H9 (cell line): ENCODE data around the gene AMTN. TPM values are rescaled to one million over a fixed set of nuclear protein-coding genes. Genes with fewer than 3 reads are reported as not detected.

ENCODE experiments used
- DNase-seq: peaks from one replicate; pipeline ENCODE4 v3.0.0-alpha.2; 2017
- H2AFZ ChIP-seq: one replicate; pipeline ENCODE4 v1.6.1; 2013; ENCODE audit warnings: mild to moderate bottlenecking, low read length, control low read depth, moderate library complexity
- H2AK5ac ChIP-seq: 2 replicates; pipeline ENCODE4 v1.6.1; 2013; ENCODE audit warnings: low read length, control low read depth, mixed read lengths; ENCODE audit not compliant: insufficient read length
- H2BK120ac ChIP-seq: one replicate; pipeline ENCODE4 v1.6.1; 2013; ENCODE audit warnings: low read depth, mild to moderate bottlenecking, low read length, control low read depth, inconsistent platforms; ENCODE audit not compliant: poor library complexity, severe bottlenecking
- H2BK12ac ChIP-seq: 2 replicates; pipeline ENCODE4 v1.6.1; 2013; ENCODE audit warnings: low read length, control low read depth, mixed read lengths, low read depth; ENCODE audit not compliant: insufficient read length
- H2BK15ac ChIP-seq: 2 replicates; pipeline ENCODE4 v1.6.1; 2013; ENCODE audit warnings: low read depth, low read length, control low read depth
- H2BK20ac ChIP-seq: one replicate; pipeline ENCODE4 v1.6.1; 2013; ENCODE audit warnings: low read depth, mild to moderate bottlenecking, low read length, control low read depth, inconsistent platforms; ENCODE audit not compliant: poor library complexity, severe bottlenecking
- H2BK5ac ChIP-seq: 2 replicates; pipeline ENCODE4 v1.6.1; 2013; ENCODE audit warnings: low read length, control low read depth, mixed read lengths; ENCODE audit not compliant: insufficient read length
- H3K14ac ChIP-seq: 2 replicates; pipeline ENCODE4 v1.6.1; 2013; ENCODE audit warnings: low read length, control low read depth; ENCODE audit not compliant: insufficient read depth
- H3K18ac ChIP-seq: 2 replicates; pipeline ENCODE4 v1.6.1; 2013; ENCODE audit warnings: low read depth, mild to moderate bottlenecking, mixed read lengths, low read length, control low read depth; ENCODE audit not compliant: insufficient read length
- H3K23ac ChIP-seq: 2 replicates; pipeline ENCODE4 v1.6.1; 2013; ENCODE audit warnings: low read length, control low read depth, mixed read lengths, low read depth; ENCODE audit not compliant: insufficient read length
- H3K23me2 ChIP-seq: 2 replicates; pipeline ENCODE4 v1.6.1; 2013; ENCODE audit warnings: low read depth, mild to moderate bottlenecking, mixed read lengths, low read length, control low read depth; ENCODE audit not compliant: insufficient read length, poor library complexity, severe bottlenecking
- H3K27ac ChIP-seq: 2 replicates; pipeline ENCODE4 v1.5.1; 2013; ENCODE audit warnings: low read length, control low read depth, mixed read lengths, low read depth; ENCODE audit not compliant: insufficient read length
- H3K27me3 ChIP-seq: 2 replicates; pipeline ENCODE4 v1.6.1; 2013; ENCODE audit warnings: low read length, control low read depth, inconsistent platforms; ENCODE audit not compliant: insufficient read depth
- H3K4ac ChIP-seq: 2 replicates; pipeline ENCODE4 v1.6.1; 2013; ENCODE audit warnings: low read depth, mild to moderate bottlenecking, control low read depth, inconsistent platforms, low read length, moderate library complexity
- H3K4me1 ChIP-seq: 2 replicates; pipeline ENCODE4 v1.6.1; 2013; ENCODE audit warnings: low read length, control low read depth, inconsistent platforms; ENCODE audit not compliant: insufficient read depth
- H3K4me2 ChIP-seq: 2 replicates; pipeline ENCODE4 v1.6.1; 2013; ENCODE audit warnings: low read length, control low read depth, mixed read lengths; ENCODE audit not compliant: insufficient read length, insufficient read depth
- H3K56ac ChIP-seq: 2 replicates; pipeline ENCODE4 v1.6.1; 2013; ENCODE audit warnings: low read depth, mild to moderate bottlenecking, mixed read lengths, low read length, control low read depth; ENCODE audit not compliant: insufficient read length
- H3K79me1 ChIP-seq: 2 replicates; pipeline ENCODE4 v1.6.1; 2013; ENCODE audit warnings: low read depth, mild to moderate bottlenecking, moderate library complexity, low read length, control low read depth, inconsistent platforms; ENCODE audit not compliant: insufficient read depth, poor library complexity, severe bottlenecking
- H3K79me2 ChIP-seq: 2 replicates; pipeline ENCODE4 v1.6.1; 2013; ENCODE audit warnings: low read length, control low read depth, inconsistent platforms; ENCODE audit not compliant: insufficient read depth
- H3K9ac ChIP-seq: 2 replicates; pipeline ENCODE4 v1.6.1; 2013; ENCODE audit warnings: low read length, control low read depth, mixed read lengths; ENCODE audit not compliant: insufficient read length; ENCODE audit errors: extremely low read depth
- H3K9me3 ChIP-seq: one replicate; pipeline ENCODE4 v1.6.1; 2013; ENCODE audit warnings: low read depth, low read length, inconsistent platforms; ENCODE audit not compliant: control insufficient read depth
- H3T11ph ChIP-seq: one replicate; pipeline ENCODE4 v1.6.1; 2013; ENCODE audit warnings: mild to moderate bottlenecking, low read length, control low read depth, inconsistent platforms
- H4K20me1 ChIP-seq: one replicate; pipeline ENCODE4 v1.6.1; 2013; ENCODE audit not compliant: control insufficient read depth, insufficient read length, insufficient read depth
- H4K5ac ChIP-seq: 2 replicates; pipeline ENCODE4 v1.6.1; 2013; ENCODE audit warnings: low read depth, mild to moderate bottlenecking, mixed read lengths, low read length, control low read depth; ENCODE audit not compliant: insufficient read length
- H4K8ac ChIP-seq: replicated peaks from 2 replicates; pipeline ENCODE4 v1.6.1; 2013; ENCODE audit warnings: low read length, control low read depth, mixed read lengths, low read depth; ENCODE audit not compliant: insufficient read length
- H4K91ac ChIP-seq: 2 replicates; pipeline ENCODE4 v1.6.1; 2013; ENCODE audit warnings: low read depth, mild to moderate bottlenecking, moderate library complexity, mixed read lengths, low read length, control low read depth; ENCODE audit not compliant: insufficient read length
- H3K27ac Mint-ChIP-seq, 3 experiments: 2 replicates in 2 of 3; 3 replicates in 1 of 3; pipeline ENCODE4 v1.8.0; 2020 to 2021; ENCODE audit warnings: mixed read lengths in 3 of 3, mild to moderate bottlenecking in 1 of 3, moderate library complexity in 1 of 3
- H3K27me3 Mint-ChIP-seq: 2 replicates; pipeline ENCODE4 v1.8.0; 2021; ENCODE audit warnings: low read depth, mild to moderate bottlenecking, moderate library complexity, mixed read lengths
- H3K36me3 Mint-ChIP-seq, 3 experiments: 2 replicates in 2 of 3; 3 replicates in 1 of 3; pipeline ENCODE4 v1.8.0; 2020 to 2021; ENCODE audit warnings: low read depth in 3 of 3, mixed read lengths in 3 of 3; ENCODE audit not compliant: insufficient read depth in 1 of 3
- H3K4me1 Mint-ChIP-seq, 2 experiments: 2 replicates each; pipeline ENCODE4 v1.8.0; 2020; ENCODE audit warnings: mixed read lengths in 2 of 2
- H3K4me3 Mint-ChIP-seq, 2 experiments: 2 replicates in 1 of 2; 3 replicates in 1 of 2; pipeline ENCODE4 v1.8.0; 2020 to 2021; ENCODE audit warnings: mild to moderate bottlenecking in 2 of 2, mixed read lengths in 2 of 2, moderate library complexity in 1 of 2
- H3K9me3 Mint-ChIP-seq, 2 experiments: 2 replicates in 1 of 2; 3 replicates in 1 of 2; pipeline ENCODE4 v1.8.0; 2020; ENCODE audit warnings: mild to moderate bottlenecking in 2 of 2, mixed read lengths in 2 of 2, moderate library complexity in 1 of 2
- WGBS: extraction: QIAGEN DNeasy Blood & Tissue Kit; methylation state at CpG from one replicate; pipeline ENCODE4 v1.1.7; 2013; ENCODE audit warnings: missing lambda C conversion rate, low lambda C conversion rate, mixed read lengths; ENCODE audit not compliant: insufficient read length; ENCODE audit errors: extremely low coverage; 5-methylcytosine and 5-hydroxymethylcytosine counted together
- total RNA-seq: library from RNA; stranded (reverse); gene quantifications from 2 replicates; pipeline ENCODE4 v1.2.1, GENCODE V29; 2021
- TF ChIP-seq, protein P1 (sequence below): fragments of 200-600 bp; sonication (generic); conservative IDR thresholded peaks from 3 replicates; pipeline ENCODE4 v1.8.0; 2021; ENCODE audit warnings: antibody characterized with exemption, mild to moderate bottlenecking

AMTN gene
- total RNA-seq, 1 experiment from 2014 or later = not detected

DNA sequence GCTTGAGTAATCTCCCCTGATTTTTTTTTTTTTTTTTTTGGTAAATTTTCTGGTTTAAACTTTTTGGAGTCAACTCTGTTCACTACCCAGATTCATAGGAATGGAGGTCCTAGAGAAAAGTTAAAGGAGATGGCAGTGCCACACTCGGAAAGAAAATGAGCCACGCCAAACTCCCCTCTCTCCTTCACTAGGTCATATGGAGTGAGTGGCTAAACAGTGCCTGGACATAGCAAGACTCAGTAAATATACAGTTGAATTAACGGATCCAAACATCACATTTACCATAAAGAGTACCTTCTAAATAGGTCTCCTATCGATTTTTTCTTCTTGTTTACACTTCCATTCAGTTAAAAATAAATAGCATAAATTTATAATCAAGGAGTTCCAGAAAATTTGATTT lies 13.6 kb upstream of the AMTN start:
- Histone ChIP-seq H3K23ac (no peak overlapping the region), H4K8ac (no peak overlapping the region), H4K91ac (no peak overlapping the region), H4K20me1 (no peaks in the 10 kb centered on the region), H2BK20ac (no peak overlapping the region), H3T11ph (no peak overlapping the region), H2AFZ (no peak overlapping the region), H3K14ac (no peak overlapping the region), H2BK15ac (no peak overlapping the region), H3K27me3 (no peaks in the 10 kb centered on the region), H2BK12ac (no peak overlapping the region), H3K18ac (no peak overlapping the region), H2BK120ac (no peak overlapping the region), H3K56ac (no peak overlapping the region), H2BK5ac (no peak overlapping the region), H2AK5ac (no peak overlapping the region), H3K9me3 (no peaks in the 10 kb centered on the region), H3K9ac (no peak overlapping the region), H3K4me1 (no peaks in the 10 kb centered on the region), H3K4me2 (no peak overlapping the region), H3K23me2 (no peaks in the 10 kb centered on the region), H3K79me1 (no peaks in the 10 kb centered on the region), H3K4ac (no peak overlapping the region), H3K79me2 (no peaks in the 10 kb centered on the region), H3K27ac (no peak overlapping the region), H4K5ac (no peak overlapping the region)
- H3K9me3 Mint-ChIP-seq = no peaks in the 10 kb centered on the region
- H3K4me3 Mint-ChIP-seq = no peak overlapping the region
- no peaks in the 10 kb centered on the region for H3K36me3 Mint-ChIP-seq
- no peaks in the 10 kb centered on the region for H3K4me1 Mint-ChIP-seq
- no peak overlapping the region for H3K27ac Mint-ChIP-seq
- H3K27me3 Mint-ChIP-seq = no peaks in the 10 kb centered on the region
- TF ChIP-seq, protein P1, sequence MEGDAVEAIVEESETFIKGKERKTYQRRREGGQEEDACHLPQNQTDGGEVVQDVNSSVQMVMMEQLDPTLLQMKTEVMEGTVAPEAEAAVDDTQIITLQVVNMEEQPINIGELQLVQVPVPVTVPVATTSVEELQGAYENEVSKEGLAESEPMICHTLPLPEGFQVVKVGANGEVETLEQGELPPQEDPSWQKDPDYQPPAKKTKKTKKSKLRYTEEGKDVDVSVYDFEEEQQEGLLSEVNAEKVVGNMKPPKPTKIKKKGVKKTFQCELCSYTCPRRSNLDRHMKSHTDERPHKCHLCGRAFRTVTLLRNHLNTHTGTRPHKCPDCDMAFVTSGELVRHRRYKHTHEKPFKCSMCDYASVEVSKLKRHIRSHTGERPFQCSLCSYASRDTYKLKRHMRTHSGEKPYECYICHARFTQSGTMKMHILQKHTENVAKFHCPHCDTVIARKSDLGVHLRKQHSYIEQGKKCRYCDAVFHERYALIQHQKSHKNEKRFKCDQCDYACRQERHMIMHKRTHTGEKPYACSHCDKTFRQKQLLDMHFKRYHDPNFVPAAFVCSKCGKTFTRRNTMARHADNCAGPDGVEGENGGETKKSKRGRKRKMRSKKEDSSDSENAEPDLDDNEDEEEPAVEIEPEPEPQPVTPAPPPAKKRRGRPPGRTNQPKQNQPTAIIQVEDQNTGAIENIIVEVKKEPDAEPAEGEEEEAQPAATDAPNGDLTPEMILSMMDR = no peak
- DNase-seq = no peak
- no CpG with 5 or more reads among the region's 4 CpGs for whole genome bisulfite sequencing
